Endothelial cell (in vitro differentiated cells): ENCODE measurements around the gene SAV1. TPM values are rescaled to one million over a fixed set of nuclear protein-coding genes. Genes with fewer than 3 reads are reported as not detected.

Experiments used
- DNase-seq: peaks from one replicate; pipeline ENCODE4 v3.0.0; 2021; ENCODE audit warnings: low spot score
- H3K27ac Mint-ChIP-seq: one replicate; pipeline ENCODE4 v1.8.0; 2021; ENCODE audit warnings: mixed read lengths, inconsistent platforms; ENCODE audit not compliant: unreplicated experiment
- H3K27me3 Mint-ChIP-seq: one replicate; pipeline ENCODE4 v1.8.0; 2021; ENCODE audit warnings: mild to moderate bottlenecking, moderate library complexity, mixed read lengths, inconsistent platforms; ENCODE audit not compliant: unreplicated experiment
- H3K36me3 Mint-ChIP-seq: one replicate; pipeline ENCODE4 v1.8.0; 2021; ENCODE audit warnings: mild to moderate bottlenecking, low read depth, mixed read lengths, inconsistent platforms; ENCODE audit not compliant: unreplicated experiment
- H3K4me1 Mint-ChIP-seq: one replicate; pipeline ENCODE4 v1.8.0; 2021; ENCODE audit warnings: mild to moderate bottlenecking, mixed read lengths, inconsistent platforms; ENCODE audit not compliant: unreplicated experiment
- H3K4me3 Mint-ChIP-seq: one replicate; pipeline ENCODE4 v1.8.0; 2021; ENCODE audit warnings: mild to moderate bottlenecking, mixed read lengths, inconsistent platforms; ENCODE audit not compliant: unreplicated experiment
- H3K9me3 Mint-ChIP-seq: one replicate; pipeline ENCODE4 v1.8.0; 2021; ENCODE audit warnings: mixed read lengths, inconsistent platforms; ENCODE audit not compliant: unreplicated experiment
- CTCF ChIP-seq: fragments of 200-600 bp; sonication (generic); IDR thresholded peaks from one replicate; pipeline ENCODE4 v1.5.0; 2021; ENCODE audit warnings: antibody characterized with exemption; ENCODE audit not compliant: unreplicated experiment
- total RNA-seq: library from RNA; stranded (reverse); fragmentation: NEBNext Ultra II Directional; extraction: Animal tissue kit (Norgen Biotek cat#: 25700); gene quantifications from one replicate; pipeline ENCODE4 v1.2.1, GENCODE V29; 2021; ENCODE audit not compliant: unreplicated experiment

SAV1 gene
- total RNA-seq, 1 donor from 2014 or later = 24.0 TPM

DNA sequence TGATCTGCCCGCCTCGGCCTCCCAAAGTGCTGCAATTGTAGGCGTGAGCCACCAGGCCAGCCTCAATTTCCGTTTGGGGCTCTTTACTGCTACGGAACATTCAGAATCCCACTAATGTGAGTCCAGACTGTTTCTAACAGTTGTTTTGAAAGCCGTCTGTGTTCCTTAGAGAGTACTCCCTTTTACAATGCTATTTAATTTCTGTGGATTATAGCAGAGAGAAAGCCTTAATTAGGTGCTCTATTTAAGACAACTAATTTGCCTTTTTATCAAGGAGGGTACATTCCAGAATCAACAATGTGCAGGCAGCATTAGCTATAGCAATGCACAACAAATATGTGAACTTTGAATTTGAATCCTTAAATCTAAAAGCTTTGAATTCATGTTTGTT lies 2.8 kb upstream of the SAV1 start:
- DNase-seq = no peak

GRCh38 chr14:50670196-50670865 lies 2.2 kb upstream of the SAV1 start:
- DNase-seq = no peak
- no peak for TF ChIP-seq CTCF
- H3K4me1 Mint-ChIP-seq = peaks cover 13% of the 10 kb centered on the region
- no peak overlapping the region for H3K4me3 Mint-ChIP-seq
- no peak overlapping the region for H3K27ac Mint-ChIP-seq
- no peaks in the 10 kb centered on the region for H3K9me3 Mint-ChIP-seq
- no peaks in the 10 kb centered on the region for H3K36me3 Mint-ChIP-seq
- peaks cover 1% of the 10 kb centered on the region for H3K27me3 Mint-ChIP-seq

More for the DNA sequence above, 2.8 kb upstream of the SAV1 start:
- Mint-ChIP-seq H3K4me1 (peaks cover 15% of the 10 kb centered on the region), H3K9me3 (no peaks in the 10 kb centered on the region), H3K27me3 (peaks cover 1% of the 10 kb centered on the region), H3K4me3 (no peak overlapping the region), H3K36me3 (no peaks in the 10 kb centered on the region), H3K27ac (no peak overlapping the region)
- no peak for TF ChIP-seq CTCF

GRCh38 chr14:50669441-50669986 lies 1.4 kb upstream of the SAV1 start:
- no peak overlapping the region for H3K27ac Mint-ChIP-seq
- peaks cover 1% of the 10 kb centered on the region for H3K27me3 Mint-ChIP-seq
- no peaks in the 10 kb centered on the region for H3K36me3 Mint-ChIP-seq
- H3K4me1 Mint-ChIP-seq = peaks cover 11% of the 10 kb centered on the region
- no peak overlapping the region for H3K4me3 Mint-ChIP-seq
- H3K9me3 Mint-ChIP-seq = no peaks in the 10 kb centered on the region
- DNase-seq = no peak
- no peak for TF ChIP-seq CTCF

DNA sequence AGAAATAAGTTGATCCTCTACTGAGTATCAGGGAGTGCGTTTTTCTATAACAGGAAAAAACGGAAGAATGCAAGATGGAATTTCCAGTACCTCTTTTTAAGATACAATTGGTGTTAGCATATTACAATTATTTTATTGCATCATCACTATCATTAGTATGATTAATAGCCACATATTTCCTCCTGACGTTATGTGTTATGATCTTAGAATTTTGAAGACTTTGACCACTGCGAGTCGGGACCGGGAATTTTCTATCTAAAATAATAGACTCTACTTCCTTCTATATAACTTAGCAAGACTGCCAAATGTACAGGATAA lies 679 bp upstream of the SAV1 start:
- DNase-seq = no peak
- no peak overlapping the region for H3K27ac Mint-ChIP-seq
- H3K36me3 Mint-ChIP-seq = no peaks in the 10 kb centered on the region
- H3K4me1 Mint-ChIP-seq = peaks cover 11% of the 10 kb centered on the region
- no peak for TF ChIP-seq CTCF
- no peak overlapping the region for H3K4me3 Mint-ChIP-seq
- peaks cover 1% of the 10 kb centered on the region for H3K27me3 Mint-ChIP-seq
- no peaks in the 10 kb centered on the region for H3K9me3 Mint-ChIP-seq

DNA sequence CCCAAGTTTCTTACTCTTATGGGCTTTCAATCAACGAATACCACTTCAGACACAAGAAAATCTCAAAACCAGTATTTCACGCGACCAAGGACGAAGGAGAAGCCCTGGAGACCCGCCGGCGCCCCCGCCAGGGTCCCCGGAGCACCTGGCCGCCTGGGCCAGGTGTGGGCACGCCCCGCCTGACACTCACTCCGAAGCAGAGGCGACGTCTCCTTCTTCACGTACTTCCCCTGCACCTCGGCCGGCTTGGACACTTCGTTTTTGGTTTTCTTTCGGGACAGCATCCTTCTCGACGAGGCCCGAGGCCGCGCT lies 466 bp downstream of the SAV1 start:
- DNase-seq = no peak
- no peak for TF ChIP-seq CTCF
- Mint-ChIP-seq H3K4me1 (peaks cover 8% of the 10 kb centered on the region), H3K27me3 (peaks cover 3% of the 10 kb centered on the region), H3K36me3 (no peaks in the 10 kb centered on the region), H3K27ac (peak overlapping the region; percentile 98), H3K9me3 (no peaks in the 10 kb centered on the region), H3K4me3 (peak overlapping the region; percentile 98)
